Mammary epithelial cell (primary cell): Measurements from ENCODE around the gene PDE3A.

Source experiments
- EZH2 ChIP-seq: IDR thresholded peaks from 2 replicates; pipeline ENCODE4 v1.6.1; 2012; ENCODE audit warnings: low read length, inconsistent platforms, borderline replicate concordance
- TF ChIP-seq, protein P1 (sequence below), 2 donors: IDR thresholded peaks in 1 of 2; conservative IDR thresholded peaks in 1 of 2; 2 replicates each; pipeline ENCODE4 v1.5.1; 2011 to 2012; ENCODE audit warnings: inconsistent platforms in 2 of 2, low read length in 2 of 2, mild to moderate bottlenecking in 2 of 2, control low read depth in 1 of 2, low read depth in 1 of 2; ENCODE audit not compliant: insufficient read depth in 1 of 2; ENCODE audit errors: extremely low read depth in 1 of 2

DNA sequence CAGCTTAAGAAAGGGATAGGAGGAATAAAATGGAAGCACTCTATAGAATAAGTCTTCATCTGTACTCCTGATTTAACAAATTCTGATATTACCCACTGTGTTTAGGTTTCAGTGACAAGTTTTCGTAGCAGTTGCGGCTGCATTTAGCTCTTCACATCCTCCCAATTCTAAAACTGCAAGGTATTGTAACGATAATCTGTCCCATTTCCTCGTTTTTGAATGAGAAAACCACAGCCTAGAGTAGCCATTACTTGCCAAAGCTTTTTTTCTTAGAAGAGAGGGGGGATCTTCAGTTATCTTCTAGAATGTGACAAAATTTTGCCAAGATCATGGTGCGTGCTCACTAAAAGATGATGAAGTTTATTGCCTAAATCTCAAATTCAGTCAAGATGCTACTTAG, 155.8 kb downstream of the PDE3A start:
- TF ChIP-seq, protein P1, sequence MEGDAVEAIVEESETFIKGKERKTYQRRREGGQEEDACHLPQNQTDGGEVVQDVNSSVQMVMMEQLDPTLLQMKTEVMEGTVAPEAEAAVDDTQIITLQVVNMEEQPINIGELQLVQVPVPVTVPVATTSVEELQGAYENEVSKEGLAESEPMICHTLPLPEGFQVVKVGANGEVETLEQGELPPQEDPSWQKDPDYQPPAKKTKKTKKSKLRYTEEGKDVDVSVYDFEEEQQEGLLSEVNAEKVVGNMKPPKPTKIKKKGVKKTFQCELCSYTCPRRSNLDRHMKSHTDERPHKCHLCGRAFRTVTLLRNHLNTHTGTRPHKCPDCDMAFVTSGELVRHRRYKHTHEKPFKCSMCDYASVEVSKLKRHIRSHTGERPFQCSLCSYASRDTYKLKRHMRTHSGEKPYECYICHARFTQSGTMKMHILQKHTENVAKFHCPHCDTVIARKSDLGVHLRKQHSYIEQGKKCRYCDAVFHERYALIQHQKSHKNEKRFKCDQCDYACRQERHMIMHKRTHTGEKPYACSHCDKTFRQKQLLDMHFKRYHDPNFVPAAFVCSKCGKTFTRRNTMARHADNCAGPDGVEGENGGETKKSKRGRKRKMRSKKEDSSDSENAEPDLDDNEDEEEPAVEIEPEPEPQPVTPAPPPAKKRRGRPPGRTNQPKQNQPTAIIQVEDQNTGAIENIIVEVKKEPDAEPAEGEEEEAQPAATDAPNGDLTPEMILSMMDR (conservative IDR thresholded peaks at IDR 0.05 in 1 of 2, IDR thresholded peaks at IDR 0.05 in 1 of 2; ENCODE audit: extremely low read depth in 1 of 2, insufficient read depth in 1 of 2, low read depth in 1 of 2, low read length in 2 of 2), result no peak
- no peak for TF ChIP-seq EZH2
